Stimulated activated CD4-positive, alpha-beta T cell treated with anti-CD3 and anti-CD28 coated beads, TNF-alpha, amount 100 ng/mL, for 24 hours (primary cell): ENCODE data around the gene RAB10.
A peak's percentile ranks its signal among the peaks of the same experiment; 100 is the strongest.
"Not testable (repeated sequence)": the region's sequence is repeated elsewhere in the genome, so short reads cannot be mapped to it uniquely, and the experiment has no call there.

ENCODE experiments used
- DNase-seq, 3 experiments: peaks; one replicate each; pipeline ENCODE4 v3.0.0-alpha.2; 2020; ENCODE audit warnings: low read depth in 3 of 3

RAB10 gene

DNA sequence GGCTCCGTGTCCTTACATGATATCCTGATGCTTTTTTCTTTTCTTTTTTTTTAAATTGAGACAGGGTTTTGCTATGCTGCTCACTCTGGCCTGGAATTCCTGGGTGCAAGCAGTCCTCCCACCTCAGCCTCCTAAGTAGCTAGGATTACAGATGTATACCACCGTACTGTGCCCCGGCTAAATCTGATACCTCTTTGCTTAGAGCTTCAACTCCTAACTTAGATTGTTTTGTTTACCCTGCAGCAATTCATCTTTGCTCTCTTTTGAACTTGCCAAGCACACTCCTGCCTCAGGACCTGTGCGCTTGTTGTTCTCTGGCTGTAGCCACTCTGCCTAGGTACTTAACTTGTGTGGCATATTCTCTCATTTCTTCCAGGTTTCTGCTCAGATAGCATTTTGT is 24.5 kb downstream of the RAB10 start:
- no peak for DNase-seq

DNA sequence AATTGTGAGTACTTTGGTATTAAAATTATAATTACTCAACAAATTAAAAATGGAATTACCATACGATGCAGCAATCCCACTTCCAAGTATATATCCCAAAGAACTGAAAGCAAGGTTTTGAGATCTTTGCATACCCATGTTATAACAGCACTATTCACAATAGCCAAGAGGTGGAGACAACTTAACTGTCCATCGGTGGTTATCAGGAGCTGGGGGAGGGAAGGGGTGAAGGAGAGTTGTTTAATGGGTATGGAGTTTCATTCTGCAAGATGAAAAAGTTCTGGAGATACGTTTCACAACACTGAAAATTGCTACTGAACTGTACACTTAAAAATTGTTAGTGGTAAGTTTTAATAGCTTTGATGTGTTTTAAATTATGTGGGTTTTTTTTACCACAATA is 25.7 kb downstream of the RAB10 start:
- DNase-seq = no peak

DNA sequence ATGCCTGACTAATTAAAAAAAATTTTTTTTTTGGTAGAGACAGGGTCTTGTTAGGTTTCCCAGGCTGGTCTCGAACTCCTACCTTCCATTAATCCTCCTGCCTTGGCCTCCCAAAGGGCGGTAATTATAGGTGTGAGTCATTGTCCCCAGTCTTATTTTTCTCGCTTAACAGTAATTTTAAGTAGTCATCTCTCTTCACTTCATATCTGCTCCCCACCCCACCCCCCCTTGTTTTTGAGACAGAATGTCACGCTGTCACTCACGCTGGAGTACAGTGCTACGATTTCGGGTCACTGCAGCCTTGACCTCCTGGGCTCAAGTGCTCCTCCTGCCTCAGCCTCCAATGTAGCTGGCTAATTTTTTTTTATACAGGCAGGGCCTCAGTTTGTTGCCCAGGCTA is 27.7 kb downstream of the RAB10 start:
- DNase-seq = no peak

DNA sequence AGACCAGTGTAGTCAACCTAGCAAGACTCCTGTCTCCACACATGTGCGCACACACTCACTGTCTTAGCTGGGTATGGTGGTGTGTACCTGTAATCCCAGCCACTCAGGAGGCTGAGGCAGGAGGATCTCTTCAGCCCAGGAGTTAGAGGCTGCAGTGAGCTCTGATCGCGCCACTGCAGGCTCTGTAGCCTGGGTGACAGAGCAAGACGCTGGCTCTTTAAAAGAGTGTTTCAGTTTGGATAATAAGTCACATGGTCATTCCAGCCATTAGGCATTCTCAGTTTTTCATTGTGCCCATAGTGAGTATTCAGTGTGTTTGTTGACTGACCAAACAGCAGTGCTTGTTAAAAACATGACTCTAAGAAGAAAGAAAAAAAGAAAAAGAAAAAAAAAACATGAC is 31.0 kb downstream of the RAB10 start:
- no peak for DNase-seq

DNA sequence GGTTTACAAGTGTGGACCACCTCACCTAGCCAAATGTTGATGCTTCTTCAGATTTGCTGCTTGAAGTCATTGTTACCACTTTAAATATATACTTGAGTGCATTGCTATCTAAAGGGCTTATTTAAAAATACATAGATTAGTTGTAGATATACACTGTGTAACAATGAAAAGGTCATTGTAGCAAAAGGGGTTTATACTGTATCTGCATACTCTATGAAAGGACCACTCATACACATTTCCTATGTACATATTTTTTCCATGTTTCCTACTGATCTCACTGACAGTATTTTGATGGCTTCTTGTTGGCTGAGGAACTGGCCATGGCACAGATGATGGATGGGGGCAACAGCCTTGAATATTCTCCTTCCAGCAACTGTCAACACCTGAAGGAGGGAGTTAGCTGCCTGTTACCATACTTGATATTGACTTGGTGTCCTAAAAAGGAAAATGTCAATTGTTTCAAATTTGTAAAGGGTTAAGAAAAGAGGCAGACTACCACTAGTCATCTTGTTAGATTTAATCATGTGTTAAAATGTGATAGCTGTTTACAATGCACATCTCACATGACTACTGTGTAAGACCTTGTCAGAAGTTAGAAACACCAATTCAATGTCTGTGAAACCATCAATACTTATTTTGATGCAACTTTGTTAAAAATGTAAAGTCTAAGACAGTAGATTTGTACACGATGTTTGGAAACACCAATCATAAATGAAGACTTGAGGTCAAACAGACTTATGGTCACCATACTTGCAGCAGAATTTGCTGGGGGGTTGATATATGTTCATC is 33.5 kb downstream of the RAB10 start:
- no peak for DNase-seq

DNA sequence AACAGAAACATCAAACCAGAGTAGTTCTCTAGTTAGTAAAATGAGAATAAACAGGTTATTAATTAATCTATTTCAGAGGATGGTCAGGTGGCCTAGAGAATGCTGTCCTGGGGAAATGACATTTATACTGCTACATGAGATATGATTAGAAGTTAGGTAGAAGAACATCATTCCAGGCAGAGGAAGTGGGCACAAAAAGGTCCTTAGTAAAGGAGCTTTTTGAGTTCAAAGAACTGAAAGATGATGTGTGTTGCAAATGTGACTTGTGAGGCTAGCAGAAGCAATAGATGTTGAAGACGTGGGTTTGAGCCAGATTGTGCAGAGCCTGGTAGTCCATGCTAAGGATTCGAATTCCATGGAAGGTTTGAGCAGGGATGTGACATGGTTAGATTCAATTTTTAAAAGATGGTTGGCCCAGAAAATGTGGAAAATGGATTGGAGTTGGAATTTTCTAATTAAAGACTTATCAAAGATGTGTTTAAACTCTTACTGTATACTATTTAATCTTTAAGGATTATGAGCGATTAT is 34.2 kb downstream of the RAB10 start:
- DNase-seq = no peak

DNA sequence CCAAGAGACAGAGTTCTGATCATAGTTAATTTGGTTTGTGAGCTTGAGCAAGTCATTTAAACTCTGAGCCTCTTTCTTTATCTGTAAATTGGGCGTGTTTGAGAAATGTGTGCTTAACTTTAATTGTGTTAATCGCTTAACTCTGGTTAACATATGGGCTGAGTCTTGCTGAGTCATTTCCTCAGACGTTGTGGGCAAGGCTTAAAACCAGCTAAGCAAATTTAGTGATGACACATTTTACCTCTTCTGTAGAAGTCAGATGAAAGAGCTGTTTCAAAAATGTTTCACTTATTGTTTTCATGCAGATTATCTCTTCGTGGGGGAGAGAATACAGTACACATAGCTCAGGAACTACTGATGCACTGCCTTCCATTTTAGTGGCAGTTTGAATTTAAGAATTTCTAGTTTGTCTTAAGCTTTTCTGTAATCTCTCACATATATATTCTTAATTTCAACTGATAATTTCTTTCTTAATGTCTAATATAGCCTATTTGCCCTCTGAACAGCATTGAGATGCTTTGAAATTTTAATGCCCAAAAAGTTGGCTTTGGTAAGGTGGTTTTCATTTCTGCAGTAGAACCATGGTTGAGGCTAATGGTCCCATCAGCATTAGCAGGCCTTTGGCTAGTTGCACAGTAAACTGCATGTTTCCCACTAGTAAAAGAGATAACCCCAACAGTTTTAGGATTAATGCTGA is 34.9 kb downstream of the RAB10 start:
- peak; percentile 15 to 34 (median 16) for DNase-seq

DNA sequence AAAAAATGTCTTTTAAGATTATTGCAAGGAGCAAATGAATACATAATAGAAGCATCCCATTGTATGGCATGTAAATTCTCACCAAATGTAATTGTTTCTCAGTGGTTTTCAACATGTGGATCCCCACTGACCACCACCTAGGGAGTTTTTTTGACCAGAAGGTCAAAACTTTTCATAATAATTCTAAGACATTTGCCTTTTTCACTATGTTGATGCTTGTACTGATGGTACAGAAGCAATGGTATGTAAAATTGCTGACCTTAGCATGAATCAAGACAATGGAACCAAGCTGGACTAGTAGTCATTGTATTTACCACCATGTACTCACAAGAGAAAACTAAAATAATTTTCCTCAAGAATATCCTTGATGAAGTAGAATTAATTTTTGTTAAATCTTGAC is 36.8 kb downstream of the RAB10 start:
- no peak for DNase-seq

DNA sequence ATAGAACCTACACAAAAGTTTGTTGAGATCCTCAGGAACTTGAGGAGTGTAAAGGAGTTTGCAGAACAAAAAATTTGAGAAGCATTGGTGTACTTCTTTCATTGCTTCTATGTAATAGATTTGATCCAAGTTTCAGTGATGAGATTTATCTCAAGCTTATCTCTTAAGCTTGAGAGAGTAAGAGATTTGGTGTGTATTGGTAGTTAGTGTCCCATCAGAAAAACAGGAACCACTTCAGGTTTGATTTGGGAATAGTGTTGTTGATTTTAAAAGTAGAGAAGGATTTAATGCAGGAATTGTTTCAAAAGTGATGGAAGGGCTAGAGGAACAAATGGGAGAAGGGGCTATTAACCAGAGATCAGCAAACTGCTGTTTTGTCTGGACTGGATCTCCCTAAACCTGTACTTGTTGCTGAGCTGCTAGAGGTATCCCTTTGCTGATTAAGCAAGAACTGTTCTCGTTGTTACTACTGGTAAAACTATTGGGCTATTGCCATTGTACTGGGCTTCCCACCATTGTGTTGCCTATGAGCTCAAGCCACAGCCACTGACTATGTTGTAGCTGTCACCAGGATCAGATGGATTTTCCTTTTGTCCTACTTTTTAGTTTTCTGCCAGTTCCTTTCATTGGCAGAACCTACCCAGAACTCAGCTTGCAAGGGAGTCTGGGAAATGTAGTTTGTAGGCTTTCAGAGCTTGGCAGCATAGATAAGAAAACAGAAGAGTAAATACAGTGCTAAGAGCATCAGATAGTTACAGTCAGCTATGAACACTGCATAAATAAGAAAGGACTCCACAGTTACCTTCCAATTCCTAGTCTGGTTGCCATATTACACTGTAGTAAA is 39.3 kb downstream of the RAB10 start:
- no peak for DNase-seq

DNA sequence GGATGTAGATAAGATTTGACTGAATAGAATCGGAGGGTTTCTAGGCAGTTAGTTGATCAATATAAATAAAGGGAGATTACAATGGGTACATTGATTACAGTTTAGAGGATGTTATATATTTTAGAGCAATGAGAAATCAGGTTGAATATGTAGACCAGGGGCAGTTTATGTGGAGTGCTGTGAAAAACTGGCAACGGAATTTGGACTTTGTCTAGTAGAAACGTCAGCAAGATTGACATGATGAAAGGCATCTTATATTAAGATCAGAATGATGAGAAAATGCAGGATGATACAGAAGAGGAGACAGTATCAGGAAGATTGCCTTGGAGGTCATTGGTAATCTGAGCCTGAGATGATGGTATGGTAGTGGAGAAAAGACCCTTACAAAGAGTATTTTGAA is 39.9 kb downstream of the RAB10 start:
- no peak for DNase-seq

DNA sequence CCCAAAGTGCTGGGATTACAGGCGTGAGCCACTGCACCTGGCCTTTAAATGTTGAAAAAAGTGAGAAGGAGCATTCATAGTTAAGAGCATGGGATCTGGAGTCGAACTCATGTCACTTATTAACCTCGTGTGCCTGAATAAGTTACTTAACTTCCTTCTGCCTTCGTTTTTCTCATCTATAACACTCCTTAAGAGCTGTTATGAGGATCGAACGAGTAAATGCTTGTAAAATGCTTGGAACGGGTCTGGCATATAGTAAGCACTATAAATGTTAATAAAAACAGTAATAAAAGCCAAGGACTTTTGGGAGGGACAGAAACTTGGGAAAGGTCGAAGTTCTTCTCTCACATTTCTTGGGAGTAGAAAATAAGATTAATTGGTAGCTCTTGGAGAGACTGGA is 40.8 kb downstream of the RAB10 start:
- no peak for DNase-seq

DNA sequence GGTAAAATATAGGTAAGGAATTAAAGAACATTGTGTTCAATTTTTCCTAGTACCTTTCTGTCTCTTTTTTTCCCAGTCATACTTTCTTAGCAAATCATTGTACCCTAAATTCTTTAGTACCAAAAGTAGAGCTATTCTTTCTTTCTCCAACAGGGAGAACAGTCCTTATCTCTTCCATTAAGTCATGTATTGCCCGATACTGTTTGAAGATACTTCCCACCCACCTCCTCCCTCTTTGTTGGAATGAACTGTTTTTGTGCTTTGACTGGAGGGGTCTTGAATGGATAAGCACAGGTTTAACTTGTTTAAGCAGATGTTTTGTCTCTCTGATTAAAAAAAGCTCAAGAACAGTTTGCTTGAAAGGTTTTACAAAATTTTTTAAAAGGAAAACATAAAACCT is 41.3 kb downstream of the RAB10 start:
- no peak for DNase-seq

DNA sequence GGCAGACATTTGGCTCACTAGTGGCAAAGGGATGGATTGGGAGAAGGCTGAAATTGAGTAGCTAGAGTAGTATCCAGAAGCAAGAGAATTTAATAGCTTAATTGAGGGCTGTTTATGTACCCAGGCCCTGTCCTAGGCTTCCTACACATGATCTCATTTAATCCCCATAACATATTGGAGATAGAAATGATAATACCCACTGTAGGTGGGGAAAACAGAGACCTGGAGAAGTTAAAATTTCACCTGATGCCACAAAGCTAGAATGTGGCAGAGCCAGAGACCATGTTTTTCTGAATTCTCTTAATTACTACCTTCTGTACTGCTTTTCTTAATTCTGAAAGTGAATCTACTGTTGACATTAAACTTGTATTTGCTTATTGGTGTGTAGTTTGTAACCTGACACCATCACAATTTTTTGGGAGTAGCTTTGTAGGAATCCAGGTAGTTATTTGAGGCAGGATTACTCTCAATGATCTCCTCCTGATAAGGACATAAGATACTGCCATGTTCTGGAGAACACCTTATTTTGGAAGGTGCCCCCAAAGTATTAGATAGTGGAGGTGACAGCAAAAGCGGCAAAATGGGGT is 42.2 kb downstream of the RAB10 start:
- DNase-seq = no peak

DNA sequence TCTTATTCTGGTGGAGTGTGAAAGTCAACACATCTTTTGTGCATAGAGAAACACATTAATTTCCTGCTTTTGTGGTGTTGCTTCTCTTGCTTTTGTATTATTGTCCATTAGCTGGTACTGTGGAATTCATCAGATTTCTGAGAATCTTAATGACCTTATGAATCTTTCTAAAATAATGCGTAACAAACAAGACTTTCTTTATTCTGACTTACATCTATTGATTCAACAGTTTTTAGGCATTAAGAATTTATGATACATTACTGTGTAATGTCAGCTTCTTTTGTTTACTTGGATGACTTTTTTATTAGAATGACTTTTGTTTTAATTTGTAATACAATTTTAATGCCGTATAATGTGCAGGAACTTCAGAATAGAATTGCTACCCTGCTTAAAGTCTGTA is 43.4 kb downstream of the RAB10 start:
- DNase-seq = no peak

DNA sequence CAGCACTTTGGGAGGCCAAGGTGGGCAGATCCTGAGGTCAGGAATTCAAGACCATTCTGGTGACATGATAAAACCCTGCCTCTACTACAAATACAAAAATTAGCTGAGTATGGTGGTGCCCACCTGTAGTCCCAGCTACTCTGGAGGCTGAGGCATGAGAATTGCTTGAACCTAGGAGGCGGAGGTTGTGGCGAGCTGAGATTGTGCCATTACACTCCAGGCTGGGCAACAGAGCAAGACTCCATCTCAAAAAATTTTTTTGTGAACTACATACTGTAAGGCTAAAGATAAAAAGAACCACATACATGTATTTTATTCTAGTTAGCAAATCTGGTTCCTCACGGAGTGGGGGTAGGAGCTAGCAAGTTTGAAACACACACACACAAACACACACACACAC is 45.1 kb downstream of the RAB10 start:
- no peak for DNase-seq

DNA sequence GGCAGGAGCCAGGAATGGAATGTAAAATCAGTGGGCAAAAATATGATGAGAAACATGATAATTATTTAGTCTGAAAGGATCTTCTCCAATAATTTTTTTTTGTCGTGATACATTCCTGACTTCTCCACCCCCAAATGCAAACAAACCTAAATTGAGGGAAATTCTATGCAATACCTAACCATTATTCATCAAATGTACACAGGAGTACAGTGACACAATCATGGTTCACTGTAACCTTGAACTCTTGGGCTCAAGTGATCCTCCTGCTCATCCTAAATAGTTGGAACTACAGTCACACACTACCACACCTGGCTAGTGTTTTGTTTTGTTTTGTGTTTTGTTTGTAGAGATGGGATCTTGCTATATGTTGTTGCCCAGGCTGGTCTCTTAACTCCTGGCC is 46.5 kb downstream of the RAB10 start:
- DNase-seq = no peak

DNA sequence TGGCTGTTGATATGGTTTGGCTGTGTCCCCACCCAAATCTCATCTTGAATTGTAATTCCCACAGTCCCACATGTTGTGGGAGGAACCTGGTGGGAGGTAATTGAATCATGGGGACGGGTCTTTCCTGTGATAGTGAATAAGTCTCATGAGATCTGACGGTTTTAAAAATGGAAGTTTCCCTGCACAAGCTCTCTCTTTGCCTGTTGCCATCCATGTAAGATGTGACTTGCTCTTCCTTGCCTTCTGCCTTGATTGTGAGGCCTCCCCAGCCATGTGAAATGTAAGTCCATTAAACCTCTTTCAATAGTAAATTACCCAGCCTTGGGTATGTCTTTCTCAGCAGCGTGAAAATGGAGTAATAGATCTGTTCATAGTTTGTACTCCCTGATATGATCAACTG is 47.0 kb downstream of the RAB10 start:
- not testable (repeated sequence) for DNase-seq

DNA sequence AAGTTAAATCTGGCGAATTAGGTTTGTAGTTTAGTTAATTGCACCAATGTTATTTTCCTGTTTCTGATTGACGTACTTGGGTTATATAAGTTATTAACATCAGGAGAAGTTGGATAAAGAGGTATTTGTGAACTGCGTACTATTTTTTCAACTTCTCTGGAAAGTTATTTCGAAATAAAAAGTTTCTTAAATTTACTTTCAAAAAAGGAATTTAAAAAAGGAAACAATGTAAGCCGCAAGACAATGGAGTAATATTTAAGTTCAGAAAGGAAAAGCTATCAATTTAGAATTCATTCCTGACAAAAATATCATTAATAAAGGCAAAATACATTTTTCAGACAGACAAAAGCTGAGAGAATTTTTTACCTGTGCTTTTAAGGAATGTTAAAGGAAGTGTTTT is 47.7 kb downstream of the RAB10 start:
- no peak for DNase-seq

DNA sequence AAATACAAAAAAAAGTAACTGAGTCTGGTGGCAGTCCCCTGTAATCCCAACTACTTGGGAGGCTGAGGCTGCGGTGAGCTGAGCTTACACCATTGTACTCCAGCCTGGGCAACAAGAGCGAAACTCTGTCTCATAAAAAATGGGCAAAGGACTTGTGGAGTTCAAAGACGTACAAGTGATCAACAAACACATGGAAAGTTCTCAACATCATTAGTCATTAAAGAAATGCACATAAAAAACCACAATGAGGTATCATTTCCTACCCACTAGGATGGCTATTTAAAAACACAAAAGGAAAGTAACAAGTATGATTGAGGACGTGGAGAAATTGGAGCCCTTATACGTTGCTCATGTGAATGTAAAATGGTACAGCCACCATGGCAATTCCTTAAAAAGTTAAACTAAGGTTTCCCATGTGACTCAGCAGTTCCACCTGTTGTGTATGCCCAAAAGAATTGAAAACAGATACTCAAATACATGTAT is 52.3 kb downstream of the RAB10 start:
- peak in 1 of 3 experiments; percentile 3 for DNase-seq

DNA sequence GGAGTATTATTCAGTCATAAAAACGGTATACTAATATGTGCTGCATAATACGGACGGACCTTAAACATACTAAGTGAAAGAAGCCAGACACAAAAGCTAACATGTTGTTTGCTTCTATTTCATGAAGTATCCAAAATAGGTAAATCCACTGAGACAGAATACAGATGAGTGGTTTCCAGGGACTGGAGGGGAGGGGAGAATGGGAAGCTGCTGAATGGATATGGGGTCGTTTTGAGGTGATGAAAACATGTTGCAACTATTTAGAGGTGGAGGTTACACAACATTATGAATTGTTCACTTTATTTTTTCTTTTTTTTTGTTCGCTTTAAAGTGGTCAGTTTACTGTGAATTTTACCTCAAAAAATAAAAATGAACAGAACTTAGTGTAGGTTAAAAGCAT is 52.9 kb downstream of the RAB10 start:
- DNase-seq = no peak

DNA sequence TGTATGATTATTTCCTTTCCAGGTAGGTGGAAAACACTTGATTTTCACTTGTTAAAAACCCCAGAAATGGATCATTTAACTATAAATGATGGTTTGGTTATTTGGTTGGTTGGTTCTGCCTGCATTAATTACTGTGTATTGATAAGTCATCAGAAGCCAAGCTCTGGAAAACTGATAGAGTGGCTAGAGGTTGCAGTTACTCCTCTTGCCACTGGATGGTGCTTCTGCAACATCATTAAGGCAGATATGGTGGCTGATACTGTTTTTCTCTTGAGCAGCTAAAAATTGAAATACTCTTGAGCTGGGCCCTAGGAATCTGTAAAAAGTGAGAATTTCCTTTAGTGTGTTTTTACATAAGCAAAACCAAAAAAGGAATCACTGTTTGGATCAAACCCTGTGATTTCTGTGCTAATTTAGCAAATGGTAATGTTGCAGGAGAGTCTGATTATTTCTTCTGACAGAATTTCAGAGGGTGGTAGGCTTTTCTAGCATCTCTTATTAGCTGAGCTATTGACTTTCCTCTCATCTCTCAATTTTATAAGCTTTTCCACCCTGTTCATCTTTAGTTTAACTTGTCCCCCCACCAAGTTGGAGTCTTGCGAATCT is 54.3 kb downstream of the RAB10 start:
- no peak for DNase-seq
